DOHH2 (cell line): Measurements from ENCODE around the gene KLF8.

Source experiments
- H3F3A ChIP-seq: fragments of 200-600 bp; sonication (generic), shearing (Covaris generic); 2 replicates; pipeline ENCODE4 v1.6.0; 2016; ENCODE audit warnings: antibody characterized with exemption, mild to moderate bottlenecking; ENCODE audit not compliant: control insufficient read depth, insufficient read depth
- H3K27ac ChIP-seq: fragments of 200-600 bp; sonication (generic); 2 replicates; pipeline ENCODE4 v1.5.1; 2014; ENCODE audit warnings: low read depth, mild to moderate bottlenecking, low read length, moderate library complexity
- H3K27me3 ChIP-seq: fragments of 200-600 bp; sonication (generic); 2 replicates; pipeline ENCODE4 v1.6.1; 2014; ENCODE audit warnings: mild to moderate bottlenecking, low read length, mixed read lengths; ENCODE audit not compliant: control insufficient read depth
- H3K36me3 ChIP-seq: fragments of 200-600 bp; sonication (generic); 2 replicates; pipeline ENCODE4 v1.6.1; 2014; ENCODE audit warnings: mild to moderate bottlenecking, low read length, moderate library complexity, mixed read lengths; ENCODE audit not compliant: control insufficient read depth
- H3K4me1 ChIP-seq: fragments of 200-600 bp; sonication (generic); 2 replicates; pipeline ENCODE4 v1.6.1; 2014; ENCODE audit warnings: mild to moderate bottlenecking, low read length, mixed read lengths; ENCODE audit not compliant: control insufficient read depth
- H3K4me2 ChIP-seq: fragments of 200-600 bp; sonication (generic); 2 replicates; pipeline ENCODE4 v1.6.0; 2014; ENCODE audit warnings: mild to moderate bottlenecking, low read length, moderate library complexity
- H3K4me3 ChIP-seq: fragments of 200-600 bp; sonication (generic); 2 replicates; pipeline ENCODE4 v1.5.1; 2014; ENCODE audit warnings: mild to moderate bottlenecking, low read length, mixed read lengths
- H3K79me2 ChIP-seq: fragments of 200-600 bp; sonication (generic); 2 replicates; pipeline ENCODE4 v1.6.1; 2014; ENCODE audit warnings: mild to moderate bottlenecking, low read length, mixed read lengths; ENCODE audit not compliant: control insufficient read depth
- H3K9me2 ChIP-seq: fragments of 200-600 bp; sonication (generic); replicated peaks from 2 replicates; pipeline ENCODE4 v1.6.1; 2014; ENCODE audit warnings: mild to moderate bottlenecking, low read length, mixed read lengths; ENCODE audit not compliant: control insufficient read depth
- H3K9me3 ChIP-seq: fragments of 200-600 bp; sonication (generic); 2 replicates; pipeline ENCODE4 v1.6.1; 2014; ENCODE audit warnings: antibody characterized with exemption, low read length, mixed read lengths; ENCODE audit not compliant: control insufficient read depth, insufficient read depth
- H4K20me1 ChIP-seq: fragments of 200-600 bp; sonication (generic); 2 replicates; pipeline ENCODE4 v1.6.0; 2014; ENCODE audit warnings: low read depth, mild to moderate bottlenecking, antibody characterized with exemption, low read length, moderate library complexity; ENCODE audit not compliant: control insufficient read depth, insufficient read depth
- CTCF ChIP-seq: fragments of 200-600 bp; sonication (generic); IDR thresholded peaks from one replicate; pipeline ENCODE4 v1.5.1; 2014; ENCODE audit warnings: antibody characterized with exemption, mild to moderate bottlenecking, low read depth, low read length; ENCODE audit not compliant: poor library complexity, severe bottlenecking
- EZH2phosphoT487 ChIP-seq: fragments of 200-600 bp; sonication (generic); IDR thresholded peaks from 2 replicates; pipeline ENCODE4 v1.6.1; 2017; ENCODE audit warnings: borderline replicate concordance, mild to moderate bottlenecking, antibody characterized with exemption, low read length, moderate library complexity, mixed read lengths

Gene KLF8

DNA sequence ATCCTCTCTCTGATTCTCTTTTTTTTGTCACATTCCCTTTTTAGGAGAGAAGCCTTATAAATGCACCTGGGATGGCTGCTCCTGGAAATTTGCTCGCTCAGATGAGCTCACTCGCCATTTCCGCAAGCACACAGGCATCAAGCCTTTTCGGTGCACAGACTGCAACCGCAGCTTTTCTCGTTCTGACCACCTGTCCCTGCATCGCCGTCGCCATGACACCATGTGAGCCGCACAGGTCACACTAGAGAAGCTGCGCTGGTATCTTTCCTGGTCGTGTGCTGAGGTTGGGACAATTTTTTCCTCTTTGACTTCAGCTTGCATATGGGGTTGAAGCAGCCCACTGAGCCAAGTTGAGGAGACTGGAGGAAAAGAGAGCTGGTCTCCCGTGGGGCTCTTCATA is 52.1 kb downstream of the KLF8 start:
- no peak overlapping the region for H3K27ac ChIP-seq
- no peaks in the 10 kb centered on the region for H4K20me1 ChIP-seq
- no peak overlapping the region for H3K4me2 ChIP-seq
- no peaks in the 10 kb centered on the region for H3K9me2 ChIP-seq
- H3K4me1 ChIP-seq: no peaks in the 10 kb centered on the region
- TF ChIP-seq EZH2phosphoT487 (no peak), CTCF (no peak)
- H3K4me3 ChIP-seq: no peak overlapping the region
- no peaks in the 10 kb centered on the region for H3K27me3 ChIP-seq
- H3K79me2 ChIP-seq: no peaks in the 10 kb centered on the region
- no peaks in the 10 kb centered on the region for H3K9me3 ChIP-seq
- no peaks in the 10 kb centered on the region for H3K36me3 ChIP-seq
- H3F3A ChIP-seq: no peaks in the 10 kb centered on the region

GRCh38 chrX:56288608-56289007 is 56.5 kb downstream of the KLF8 start:
- no peak overlapping the region for H3K4me3 ChIP-seq
- TF ChIP-seq EZH2phosphoT487 (no peak), CTCF (no peak)
- H3K27me3 ChIP-seq: no peaks in the 10 kb centered on the region

GRCh38 chrX:56289449-56289848 is 57.3 kb downstream of the KLF8 start:
- Histone ChIP-seq H3K79me2 (no peaks in the 10 kb centered on the region), H3K36me3 (no peaks in the 10 kb centered on the region), H3K9me2 (no peaks in the 10 kb centered on the region), H3K4me2 (no peak overlapping the region), H3F3A (no peaks in the 10 kb centered on the region), H3K4me1 (no peaks in the 10 kb centered on the region), H3K27ac (no peak overlapping the region), H4K20me1 (no peaks in the 10 kb centered on the region), H3K27me3 (no peaks in the 10 kb centered on the region), H3K4me3 (no peak overlapping the region), H3K9me3 (no peaks in the 10 kb centered on the region)
- no peak for TF ChIP-seq EZH2phosphoT487
- TF ChIP-seq CTCF: no peak

More at GRCh38 chrX:56288608-56289007, 56.5 kb downstream of the KLF8 start:
- H3F3A ChIP-seq: no peaks in the 10 kb centered on the region
- no peaks in the 10 kb centered on the region for H3K36me3 ChIP-seq
- no peaks in the 10 kb centered on the region for H3K9me2 ChIP-seq
- H4K20me1 ChIP-seq: no peaks in the 10 kb centered on the region
- H3K79me2 ChIP-seq: no peaks in the 10 kb centered on the region
- H3K9me3 ChIP-seq: no peaks in the 10 kb centered on the region
- H3K4me2 ChIP-seq: no peak overlapping the region
- no peaks in the 10 kb centered on the region for H3K4me1 ChIP-seq
- H3K27ac ChIP-seq: no peak overlapping the region

- Histone ChIP-seq H3K4me1 (no peaks in the 10 kb centered on the region), H3K4me3 (no peak overlapping the region), H3F3A (no peaks in the 10 kb centered on the region), H3K9me3 (no peaks in the 10 kb centered on the region), H3K9me2 (no peaks in the 10 kb centered on the region), H4K20me1 (no peaks in the 10 kb centered on the region), H3K36me3 (no peaks in the 10 kb centered on the region), H3K79me2 (no peaks in the 10 kb centered on the region), H3K4me2 (no peak overlapping the region), H3K27me3 (no peaks in the 10 kb centered on the region), H3K27ac (no peak overlapping the region)
- TF ChIP-seq CTCF: no peak
- TF ChIP-seq EZH2phosphoT487: no peak
Measured at GRCh38 chrX:56308726-56309125, 76.6 kb downstream of the KLF8 start.
